SK-N-SH (cell line): ENCODE measurements around the gene RAB1B.

Source experiments
- CTCF ChIP-seq: fragments of 200-600 bp; sonication (generic); IDR thresholded peaks from 2 replicates; pipeline ENCODE4 v1.6.1; 2017; ENCODE audit warnings: antibody characterized with exemption, mild to moderate bottlenecking, moderate library complexity
- REST ChIP-seq: IDR thresholded peaks from 2 replicates; pipeline ENCODE4 v1.6.1; 2012; ENCODE audit warnings: mild to moderate bottlenecking, low read depth, low read length, moderate library complexity

- TF ChIP-seq CTCF: no peak
- no peak for TF ChIP-seq REST
Measured at GRCh38 chr11:66224226-66224855, 44.1 kb upstream of the RAB1B start.
